HEK293 (cell line): ENCODE results near the gene HTR1E.

Source experiments
- YY1 ChIP-seq: fragments of 450-650 bp; formaldehyde crosslinking; IDR thresholded peaks from 2 replicates; pipeline ENCODE4 v1.5.1; 2018; ENCODE audit warnings: missing biosample characterization, missing genetic modification characterization
- TF ChIP-seq, protein P1 (sequence below): fragments of 450-650 bp; formaldehyde crosslinking; IDR thresholded peaks from 2 replicates; pipeline ENCODE4 v1.5.1; 2016; ENCODE audit warnings: missing biosample characterization, missing genetic modification characterization
- TF ChIP-seq, protein P2 (sequence below): fragments of 450-650 bp; formaldehyde crosslinking; IDR thresholded peaks from 2 replicates; pipeline ENCODE4 v1.5.1; 2016; ENCODE audit warnings: missing biosample characterization, missing genetic modification characterization
- TF ChIP-seq, protein P3 (sequence below): fragments of 450-650 bp; formaldehyde crosslinking; IDR thresholded peaks from 2 replicates; pipeline ENCODE4 v1.5.1; 2016; ENCODE audit warnings: missing biosample characterization, missing genetic modification characterization

DNA sequence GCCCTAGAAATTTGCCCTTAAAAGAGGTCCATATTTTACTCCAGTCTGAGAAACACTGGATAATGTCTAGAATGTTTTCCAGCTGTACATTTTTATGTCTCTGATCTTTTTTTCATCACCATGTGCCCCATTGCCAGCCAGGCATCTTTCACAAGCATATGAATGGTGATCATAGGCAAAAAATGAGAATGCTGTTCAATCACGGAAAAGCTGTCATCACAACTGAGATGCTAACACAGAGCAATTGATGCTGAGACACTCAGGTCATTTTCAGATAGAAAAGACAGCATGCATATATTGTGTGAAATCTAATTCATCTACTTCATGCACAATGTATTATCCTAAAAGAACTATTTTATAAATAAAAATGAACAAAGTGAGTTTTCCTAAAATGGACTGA, 116.0 kb downstream of the HTR1E start:
- TF ChIP-seq, protein P1, sequence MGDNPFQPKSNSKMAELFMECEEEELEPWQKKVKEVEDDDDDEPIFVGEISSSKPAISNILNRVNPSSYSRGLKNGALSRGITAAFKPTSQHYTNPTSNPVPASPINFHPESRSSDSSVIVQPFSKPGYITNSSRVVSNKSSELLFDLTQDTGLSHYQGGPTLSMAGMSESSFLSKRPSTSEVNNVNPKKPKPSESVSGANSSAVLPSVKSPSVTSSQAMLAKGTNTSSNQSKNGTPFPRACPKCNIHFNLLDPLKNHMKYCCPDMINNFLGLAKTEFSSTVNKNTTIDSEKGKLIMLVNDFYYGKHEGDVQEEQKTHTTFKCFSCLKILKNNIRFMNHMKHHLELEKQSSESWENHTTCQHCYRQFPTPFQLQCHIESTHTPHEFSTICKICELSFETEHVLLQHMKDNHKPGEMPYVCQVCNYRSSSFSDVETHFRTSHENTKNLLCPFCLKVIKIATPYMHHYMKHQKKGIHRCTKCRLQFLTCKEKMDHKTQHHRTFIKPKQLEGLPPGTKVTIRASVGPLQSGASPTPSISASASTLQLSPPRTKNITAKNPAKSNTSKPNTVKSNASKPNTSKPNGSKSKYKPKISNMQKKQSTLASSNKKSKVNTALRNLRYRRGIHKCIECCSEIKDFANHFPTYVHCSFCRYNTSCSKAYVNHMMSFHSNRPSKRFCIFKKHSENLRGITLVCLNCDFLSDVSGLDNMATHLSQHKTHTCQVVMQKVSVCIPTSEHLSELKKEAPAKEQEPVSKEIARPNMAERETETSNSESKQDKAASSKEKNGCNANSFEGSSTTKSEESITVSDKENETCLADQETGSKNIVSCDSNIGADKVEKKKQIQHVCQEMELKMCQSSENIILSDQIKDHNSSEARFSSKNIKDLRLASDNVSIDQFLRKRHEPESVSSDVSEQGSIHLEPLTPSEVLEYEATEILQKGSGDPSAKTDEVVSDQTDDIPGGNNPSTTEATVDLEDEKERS (tag by site-specific recombination): no peak
- TF ChIP-seq YY1 (tag by site-specific recombination): no peak
- TF ChIP-seq, protein P2, sequence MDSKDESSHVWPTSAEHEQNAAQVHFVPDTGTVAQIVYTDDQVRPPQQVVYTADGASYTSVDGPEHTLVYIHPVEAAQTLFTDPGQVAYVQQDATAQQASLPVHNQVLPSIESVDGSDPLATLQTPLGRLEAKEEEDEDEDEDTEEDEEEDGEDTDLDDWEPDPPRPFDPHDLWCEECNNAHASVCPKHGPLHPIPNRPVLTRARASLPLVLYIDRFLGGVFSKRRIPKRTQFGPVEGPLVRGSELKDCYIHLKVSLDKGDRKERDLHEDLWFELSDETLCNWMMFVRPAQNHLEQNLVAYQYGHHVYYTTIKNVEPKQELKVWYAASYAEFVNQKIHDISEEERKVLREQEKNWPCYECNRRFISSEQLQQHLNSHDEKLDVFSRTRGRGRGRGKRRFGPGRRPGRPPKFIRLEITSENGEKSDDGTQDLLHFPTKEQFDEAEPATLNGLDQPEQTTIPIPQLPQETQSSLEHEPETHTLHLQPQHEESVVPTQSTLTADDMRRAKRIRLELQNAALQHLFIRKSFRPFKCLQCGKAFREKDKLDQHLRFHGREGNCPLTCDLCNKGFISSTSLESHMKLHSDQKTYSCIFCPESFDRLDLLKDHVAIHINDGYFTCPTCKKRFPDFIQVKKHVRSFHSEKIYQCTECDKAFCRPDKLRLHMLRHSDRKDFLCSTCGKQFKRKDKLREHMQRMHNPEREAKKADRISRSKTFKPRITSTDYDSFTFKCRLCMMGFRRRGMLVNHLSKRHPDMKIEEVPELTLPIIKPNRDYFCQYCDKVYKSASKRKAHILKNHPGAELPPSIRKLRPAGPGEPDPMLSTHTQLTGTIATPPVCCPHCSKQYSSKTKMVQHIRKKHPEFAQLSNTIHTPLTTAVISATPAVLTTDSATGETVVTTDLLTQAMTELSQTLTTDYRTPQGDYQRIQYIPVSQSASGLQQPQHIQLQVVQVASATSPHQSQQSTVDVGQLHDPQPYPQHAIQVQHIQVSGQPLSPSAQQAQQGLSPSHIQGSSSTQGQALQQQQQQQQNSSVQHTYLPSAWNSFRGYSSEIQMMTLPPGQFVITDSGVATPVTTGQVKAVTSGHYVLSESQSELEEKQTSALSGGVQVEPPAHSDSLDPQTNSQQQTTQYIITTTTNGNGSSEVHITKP (tag by site-specific recombination): no peak
- TF ChIP-seq, protein P3, sequence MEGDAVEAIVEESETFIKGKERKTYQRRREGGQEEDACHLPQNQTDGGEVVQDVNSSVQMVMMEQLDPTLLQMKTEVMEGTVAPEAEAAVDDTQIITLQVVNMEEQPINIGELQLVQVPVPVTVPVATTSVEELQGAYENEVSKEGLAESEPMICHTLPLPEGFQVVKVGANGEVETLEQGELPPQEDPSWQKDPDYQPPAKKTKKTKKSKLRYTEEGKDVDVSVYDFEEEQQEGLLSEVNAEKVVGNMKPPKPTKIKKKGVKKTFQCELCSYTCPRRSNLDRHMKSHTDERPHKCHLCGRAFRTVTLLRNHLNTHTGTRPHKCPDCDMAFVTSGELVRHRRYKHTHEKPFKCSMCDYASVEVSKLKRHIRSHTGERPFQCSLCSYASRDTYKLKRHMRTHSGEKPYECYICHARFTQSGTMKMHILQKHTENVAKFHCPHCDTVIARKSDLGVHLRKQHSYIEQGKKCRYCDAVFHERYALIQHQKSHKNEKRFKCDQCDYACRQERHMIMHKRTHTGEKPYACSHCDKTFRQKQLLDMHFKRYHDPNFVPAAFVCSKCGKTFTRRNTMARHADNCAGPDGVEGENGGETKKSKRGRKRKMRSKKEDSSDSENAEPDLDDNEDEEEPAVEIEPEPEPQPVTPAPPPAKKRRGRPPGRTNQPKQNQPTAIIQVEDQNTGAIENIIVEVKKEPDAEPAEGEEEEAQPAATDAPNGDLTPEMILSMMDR (tag by site-specific recombination): no peak
